Parathyroid adenoma (tissue), 2 donors: ENCODE measurements around the gene HCK.
"Not testable (repeated sequence)": the region's sequence is repeated elsewhere in the genome, so short reads cannot be mapped to it uniquely, and the experiment has no call there.

Source experiments
- H2AFZ ChIP-seq: fragments of 300-600 bp; sonication (generic); one replicate; pipeline ENCODE4 v1.7.0; 2017; ENCODE audit warnings: antibody characterized with exemption, mild to moderate bottlenecking
- H3K27ac ChIP-seq: fragments of 300-600 bp; sonication (generic); one replicate; pipeline ENCODE4 v1.7.0; 2017
- H3K27me3 ChIP-seq: fragments of 300-600 bp; sonication (generic); one replicate; pipeline ENCODE4 v1.7.0; 2017; ENCODE audit warnings: low read length; ENCODE audit not compliant: control insufficient read depth, insufficient read depth
- H3K36me3 ChIP-seq: fragments of 300-600 bp; sonication (generic); one replicate; pipeline ENCODE4 v1.7.0; 2017; ENCODE audit warnings: low read length; ENCODE audit not compliant: control insufficient read depth, insufficient read depth
- H3K4me1 ChIP-seq: fragments of 300-600 bp; sonication (generic); one replicate; pipeline ENCODE4 v1.7.0; 2017; ENCODE audit warnings: control low read depth
- H3K4me2 ChIP-seq: fragments of 300-600 bp; sonication (generic); one replicate; pipeline ENCODE4 v1.7.0; 2017; ENCODE audit warnings: low read length
- H3K4me3 ChIP-seq: fragments of 300-600 bp; sonication (generic); one replicate; pipeline ENCODE4 v1.7.0; 2017; ENCODE audit warnings: low read depth, low read length
- H3K79me2 ChIP-seq: fragments of 300-600 bp; sonication (generic); one replicate; pipeline ENCODE4 v1.7.0; 2017; ENCODE audit warnings: control low read depth
- H3K9ac ChIP-seq: fragments of 300-600 bp; sonication (generic); one replicate; pipeline ENCODE4 v1.7.0; 2017; ENCODE audit warnings: mild to moderate bottlenecking
- H3K9me3 ChIP-seq: fragments of 300-600 bp; sonication (generic); one replicate; pipeline ENCODE4 v1.7.0; 2017; ENCODE audit warnings: low read length; ENCODE audit not compliant: control insufficient read depth
- CTCF ChIP-seq: fragments of 300-600 bp; sonication (generic); IDR thresholded peaks from one replicate; pipeline ENCODE4 v1.7.0; 2017; ENCODE audit warnings: antibody characterized with exemption, mild to moderate bottlenecking
- donor health status: primary hyperparathyroidism.

Gene HCK

GRCh38 chr20:32114305-32114960 lies 62.4 kb downstream of the HCK start:
- no peak overlapping the region for H3K4me3 ChIP-seq
- no peaks in the 10 kb centered on the region for H3K27me3 ChIP-seq
- H3K9ac ChIP-seq: no peak overlapping the region
- H3K27ac ChIP-seq: no peak overlapping the region
- H2AFZ ChIP-seq: no peak overlapping the region
- H3K36me3 ChIP-seq: no peaks in the 10 kb centered on the region
- no peak overlapping the region for H3K4me2 ChIP-seq
- peaks cover 53% of the 10 kb centered on the region for H3K79me2 ChIP-seq
- H3K9me3 ChIP-seq: no peaks in the 10 kb centered on the region
- no peak for TF ChIP-seq CTCF
- peaks cover 29% of the 10 kb centered on the region for H3K4me1 ChIP-seq

DNA sequence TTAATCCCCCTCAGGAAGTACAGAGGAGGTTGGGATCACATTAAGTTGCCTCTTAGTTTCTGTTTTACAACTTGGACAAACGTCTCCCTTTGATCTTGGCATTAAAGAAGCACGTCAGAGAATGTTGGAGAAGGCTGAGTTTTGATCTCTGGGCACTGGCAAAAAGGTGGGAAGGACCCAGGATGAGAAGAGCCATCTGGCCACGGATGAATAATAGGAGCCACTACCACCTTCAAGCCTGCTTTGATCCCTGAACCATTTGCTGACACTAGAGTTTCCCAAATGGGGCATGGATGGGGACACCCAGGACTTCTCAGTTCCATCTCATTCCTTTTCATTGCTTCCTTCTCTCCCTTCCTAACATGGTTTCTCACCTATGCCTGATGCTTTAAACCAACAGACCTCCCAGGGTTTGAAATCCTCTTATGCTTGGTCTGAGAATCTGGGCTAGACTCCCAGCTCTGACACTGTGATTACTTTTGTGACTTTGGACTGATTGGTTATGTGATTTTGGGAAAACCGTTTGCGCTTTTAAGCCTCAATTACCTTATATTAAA lies 63.2 kb downstream of the HCK start:
- H3K4me3 ChIP-seq: no peak overlapping the region
- H3K9ac ChIP-seq: no peak overlapping the region
- no peak overlapping the region for H3K4me2 ChIP-seq
- no peak overlapping the region for H3K27ac ChIP-seq
- H3K9me3 ChIP-seq: no peaks in the 10 kb centered on the region
- peaks cover 44% of the 10 kb centered on the region for H3K79me2 ChIP-seq
- peaks cover 28% of the 10 kb centered on the region for H3K4me1 ChIP-seq
- TF ChIP-seq CTCF: no peak
- H3K36me3 ChIP-seq: no peaks in the 10 kb centered on the region
- H2AFZ ChIP-seq: no peak overlapping the region
- no peaks in the 10 kb centered on the region for H3K27me3 ChIP-seq

DNA sequence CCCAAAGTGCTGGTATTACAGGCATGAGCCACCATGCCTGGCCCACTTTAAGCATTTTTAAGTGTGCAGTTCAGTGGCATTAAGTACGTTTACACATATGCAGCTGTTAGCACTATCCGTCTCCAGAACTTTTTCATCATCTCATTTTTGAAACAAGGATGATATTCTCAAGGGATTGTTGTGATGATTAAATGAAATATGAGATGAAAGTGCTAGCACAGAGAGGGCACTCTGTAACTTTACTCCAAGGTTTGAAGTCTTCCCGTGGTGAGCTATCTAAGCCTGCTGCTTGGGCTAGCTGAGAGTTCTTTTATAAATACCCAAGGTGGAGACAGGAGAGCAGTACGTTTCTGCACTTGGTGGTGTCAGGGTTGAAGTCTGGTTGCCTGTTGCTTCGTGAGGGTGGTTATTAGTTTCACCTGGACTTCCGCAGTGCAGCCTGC lies 64.1 kb downstream of the HCK start:
- Histone ChIP-seq H3K27ac (peak overlapping the region; percentile 35), H3K79me2 (peaks cover 36% of the 10 kb centered on the region), H3K9me3 (no peaks in the 10 kb centered on the region), H3K36me3 (no peaks in the 10 kb centered on the region), H3K4me2 (no peak overlapping the region), H3K27me3 (no peaks in the 10 kb centered on the region), H3K9ac (no peak overlapping the region), H2AFZ (no peak overlapping the region), H3K4me1 (peaks cover 20% of the 10 kb centered on the region), H3K4me3 (no peak overlapping the region)
- TF ChIP-seq CTCF: no peak

DNA sequence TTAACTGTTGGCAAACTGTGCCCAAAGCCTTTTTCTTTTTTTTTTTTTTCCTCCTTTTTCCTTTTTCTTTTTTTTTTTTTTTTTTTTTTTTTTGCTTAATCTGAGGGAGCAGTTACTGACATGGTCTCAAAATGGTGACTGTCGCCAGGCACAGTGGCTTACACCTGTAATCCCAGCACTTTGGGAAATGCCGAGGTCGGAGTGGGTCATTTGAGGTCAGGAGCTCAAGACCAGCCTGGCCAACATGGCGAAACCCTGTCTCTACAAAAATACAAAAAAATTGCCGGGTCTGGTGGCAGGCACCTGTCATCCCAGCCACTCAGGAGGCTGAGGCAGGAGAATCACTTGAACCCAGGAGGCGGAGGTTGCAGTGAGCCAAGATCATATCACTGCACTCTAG lies 64.8 kb downstream of the HCK start:
- H3K27ac ChIP-seq, H3K36me3 ChIP-seq, H3K4me3 ChIP-seq, H2AFZ ChIP-seq, H3K9ac ChIP-seq, H3K4me2 ChIP-seq, H3K9me3 ChIP-seq, H3K27me3 ChIP-seq: not testable (repeated sequence)
- Histone ChIP-seq H3K4me1 (peaks cover 16% of the 10 kb centered on the region), H3K79me2 (peaks cover 29% of the 10 kb centered on the region)

GRCh38 chr20:32118427-32118826 lies 66.4 kb downstream of the HCK start:
- H3K36me3 ChIP-seq, H3K27me3 ChIP-seq: not testable (repeated sequence)
- peaks cover 16% of the 10 kb centered on the region for H3K4me1 ChIP-seq

GRCh38 chr20:32119734-32120133 lies 67.7 kb downstream of the HCK start:
- no peaks in the 10 kb centered on the region for H3K9me3 ChIP-seq
- H3K4me2 ChIP-seq: no peak overlapping the region
- TF ChIP-seq CTCF: no peak

More at GRCh38 chr20:32118427-32118826, 66.4 kb downstream of the HCK start:
- H3K9me3 ChIP-seq, H3K4me3 ChIP-seq, H3K27ac ChIP-seq, H3K4me2 ChIP-seq, H3K9ac ChIP-seq, H2AFZ ChIP-seq: not testable (repeated sequence)
- H3K79me2 ChIP-seq: peaks cover 21% of the 10 kb centered on the region

GRCh38 chr20:32121908-32122307 lies 69.9 kb downstream of the HCK start:
- H3K36me3 ChIP-seq, H3K9me3 ChIP-seq, H3K9ac ChIP-seq, H3K4me3 ChIP-seq, H3K4me2 ChIP-seq, H3K27me3 ChIP-seq, H3K27ac ChIP-seq, H2AFZ ChIP-seq: not testable (repeated sequence)
- Histone ChIP-seq H3K4me1 (peaks cover 13% of the 10 kb centered on the region), H3K79me2 (peaks cover 39% of the 10 kb centered on the region)

More at GRCh38 chr20:32119734-32120133, 67.7 kb downstream of the HCK start:
- Histone ChIP-seq H3K36me3 (no peaks in the 10 kb centered on the region), H3K9ac (no peak overlapping the region), H3K27me3 (no peaks in the 10 kb centered on the region), H2AFZ (no peak overlapping the region), H3K79me2 (peaks cover 25% of the 10 kb centered on the region), H3K27ac (no peak overlapping the region), H3K4me1 (peaks cover 16% of the 10 kb centered on the region), H3K4me3 (no peak overlapping the region)
